ENCODE results near the gene SLC9A6.

GRCh38 chrX:135982860-135983259, 2.4 kb upstream of the SLC9A6 start:
- TF ChIP-seq, protein P1, sequence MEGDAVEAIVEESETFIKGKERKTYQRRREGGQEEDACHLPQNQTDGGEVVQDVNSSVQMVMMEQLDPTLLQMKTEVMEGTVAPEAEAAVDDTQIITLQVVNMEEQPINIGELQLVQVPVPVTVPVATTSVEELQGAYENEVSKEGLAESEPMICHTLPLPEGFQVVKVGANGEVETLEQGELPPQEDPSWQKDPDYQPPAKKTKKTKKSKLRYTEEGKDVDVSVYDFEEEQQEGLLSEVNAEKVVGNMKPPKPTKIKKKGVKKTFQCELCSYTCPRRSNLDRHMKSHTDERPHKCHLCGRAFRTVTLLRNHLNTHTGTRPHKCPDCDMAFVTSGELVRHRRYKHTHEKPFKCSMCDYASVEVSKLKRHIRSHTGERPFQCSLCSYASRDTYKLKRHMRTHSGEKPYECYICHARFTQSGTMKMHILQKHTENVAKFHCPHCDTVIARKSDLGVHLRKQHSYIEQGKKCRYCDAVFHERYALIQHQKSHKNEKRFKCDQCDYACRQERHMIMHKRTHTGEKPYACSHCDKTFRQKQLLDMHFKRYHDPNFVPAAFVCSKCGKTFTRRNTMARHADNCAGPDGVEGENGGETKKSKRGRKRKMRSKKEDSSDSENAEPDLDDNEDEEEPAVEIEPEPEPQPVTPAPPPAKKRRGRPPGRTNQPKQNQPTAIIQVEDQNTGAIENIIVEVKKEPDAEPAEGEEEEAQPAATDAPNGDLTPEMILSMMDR (IDR thresholded peaks at IDR 0.05): no peak
- no peak for TF ChIP-seq EZH2 (IDR thresholded peaks at IDR 0.05)

Data from neural progenitor cell (in vitro differentiated cells).